GM12878 (cell line): ENCODE measurements around the gene MTA3. TPM values are rescaled to one million over a fixed set of nuclear protein-coding genes. Genes with fewer than 3 reads are reported as not detected.

Experiments used
- ATAC-seq: fragments of 200-7000 bp; cut with Tn5 transposase; 3 replicates; pipeline ENCODE4 v1.9.1; 2020; ENCODE audit warnings: mild to moderate bottlenecking, moderate library complexity
- BruUV-seq: library from RNA; stranded (reverse); fragments of 400-500 nt; replicated peaks from 2 replicates; lab custom pipeline; 2021; lab: Mats Ljungman, UMichigan
- CTCF ChIA-PET: fragments of 300-600 bp; sonication (Branson Sonifier 250); formaldehyde crosslinking; extraction: SDS; loops from one replicate; lab custom pipeline; 2021; ENCODE audit warnings: inconsistent platforms; lab: Yijun Ruan, JAX
- POLR2A ChIA-PET: fragments of 350-600 bp; formaldehyde crosslinking; extraction: SDS; loops from one replicate; lab custom pipeline; 2021; ENCODE audit warnings: inconsistent platforms; lab: Charles Lee
- RAD21 ChIA-PET: fragments of 300-600 bp; sonication (Branson Sonifier 250); formaldehyde crosslinking; loops from one replicate; lab custom pipeline; 2023; ENCODE audit warnings: antibody characterized with exemption; ENCODE audit not compliant: unreplicated experiment; lab: Charles Lee
- SMC1A ChIA-PET: fragments of 300-600 bp; sonication (Branson Sonifier 250); formaldehyde crosslinking; loops from one replicate; lab custom pipeline; 2023; ENCODE audit not compliant: unreplicated experiment, uncharacterized antibody; lab: Charles Lee
- DNase-seq: peaks from one replicate; pipeline ENCODE4 v3.0.0-alpha.2; 2011; ENCODE audit warnings: low read depth, low spot score
- FAIRE-seq: peaks from 3 replicates; lab custom pipeline; 2011; peaks lifted over from hg19 to GRCh38; lab: Jason Lieb, UNC
- H2AFZ ChIP-seq: 2 replicates; pipeline ENCODE4 v1.6.0; 2011; ENCODE audit warnings: low read depth, low read length, control low read depth; ENCODE audit not compliant: control insufficient read depth
- H3K27ac ChIP-seq: 2 replicates; pipeline ENCODE4 v1.5.1; 2011; ENCODE audit warnings: control low read depth; ENCODE audit not compliant: control insufficient read depth, insufficient read depth
- H3K27me3 ChIP-seq, 2 experiments: replicated peaks in 1 of 2; 2 replicates each; pipeline versions ENCODE4 v1.6.0 to v1.6.1; 2011; ENCODE audit warnings: low read length in 1 of 2; ENCODE audit not compliant: control insufficient read depth in 2 of 2, insufficient read depth in 2 of 2
- H3K36me3 ChIP-seq, 2 experiments: 2 replicates each; pipeline ENCODE4 v1.5.1; 2011; ENCODE audit warnings: low read length in 1 of 2; ENCODE audit not compliant: control insufficient read depth in 2 of 2, insufficient read depth in 2 of 2
- H3K4me1 ChIP-seq: 2 replicates; pipeline ENCODE4 v1.6.1; 2011; ENCODE audit warnings: mild to moderate bottlenecking, low read length, moderate library complexity, mixed read lengths; ENCODE audit not compliant: control insufficient read depth, insufficient read depth
- H3K4me2 ChIP-seq: 2 replicates; pipeline ENCODE4 v1.6.0; 2011; ENCODE audit warnings: control low read depth; ENCODE audit not compliant: control insufficient read depth, insufficient read depth
- H3K4me3 ChIP-seq: fragments of 200-600 bp; sonication (generic); 2 replicates; pipeline ENCODE4 v1.5.1; 2016
- H3K79me2 ChIP-seq: 2 replicates; pipeline ENCODE4 v1.6.0; 2011; ENCODE audit warnings: low read length; ENCODE audit not compliant: control insufficient read depth, insufficient read depth
- H3K9ac ChIP-seq: 2 replicates; pipeline ENCODE4 v1.8.0; 2011; ENCODE audit warnings: low read length, control low read depth, mixed read lengths; ENCODE audit not compliant: control insufficient read depth, insufficient read depth
- H3K9me3 ChIP-seq: replicated peaks from 3 replicates; pipeline ENCODE4 v1.5.1; 2011; ENCODE audit warnings: mild to moderate bottlenecking, low read length; ENCODE audit not compliant: control insufficient read depth, insufficient read depth
- H4K20me1 ChIP-seq: 2 replicates; pipeline ENCODE4 v1.6.0; 2011; ENCODE audit not compliant: control insufficient read depth, insufficient read depth
- CBX3 ChIP-seq: fragments of 200-600 bp; sonication (generic); IDR thresholded peaks from 2 replicates; pipeline ENCODE4 v1.6.1; 2016; ENCODE audit warnings: low read depth, borderline replicate concordance
- CHD2 ChIP-seq: IDR thresholded peaks from 2 replicates; pipeline ENCODE4 v1.6.1; 2011; ENCODE audit warnings: low read depth, low read length, improper control_type of control experiment, borderline replicate concordance
- FOXK2 ChIP-seq: fragments of 450-650 bp; IDR thresholded peaks from 2 replicates; pipeline ENCODE4 v1.6.1; 2017; ENCODE audit warnings: mild to moderate bottlenecking, moderate library complexity
- HCFC1 ChIP-seq: fragments of 150-350 bp; IDR thresholded peaks from 2 replicates; pipeline ENCODE4 v1.6.1; 2014; ENCODE audit warnings: low read length
- HDGF ChIP-seq: fragments of 450-650 bp; IDR thresholded peaks from 2 replicates; pipeline ENCODE4 v1.6.1; 2016; ENCODE audit warnings: antibody characterized with exemption
- KLF5 ChIP-seq: fragments of 450-650 bp; IDR thresholded peaks from 2 replicates; pipeline ENCODE4 v1.6.1; 2014; ENCODE audit warnings: mild to moderate bottlenecking; ENCODE audit not compliant: partially characterized antibody
- MTA2 ChIP-seq: fragments of 450-650 bp; IDR thresholded peaks from 2 replicates; pipeline ENCODE4 v1.6.1; 2016; ENCODE audit warnings: low read depth, mild to moderate bottlenecking, moderate library complexity
- MXI1 ChIP-seq: fragments of 150-350 bp; IDR thresholded peaks from 2 replicates; pipeline ENCODE4 v1.6.1; 2011; ENCODE audit warnings: low read depth, mild to moderate bottlenecking, inconsistent platforms, low read length, improper control_type of control experiment
- NR2F1 ChIP-seq: fragments of 450-650 bp; conservative IDR thresholded peaks from 2 replicates; pipeline ENCODE4 v1.6.1; 2017; ENCODE audit warnings: mild to moderate bottlenecking
- PML ChIP-seq: IDR thresholded peaks from 2 replicates; pipeline ENCODE4 v1.6.1; 2012; ENCODE audit warnings: low read length, inconsistent platforms
- RBBP5 ChIP-seq: fragments of 200-600 bp; sonication (generic); conservative IDR thresholded peaks from 2 replicates; pipeline ENCODE4 v1.6.1; 2016
- RCOR1 ChIP-seq: conservative IDR thresholded peaks from 2 replicates; pipeline ENCODE4 v1.6.1; 2012; ENCODE audit warnings: low read depth, low read length, improper control_type of control experiment
- SIX5 ChIP-seq: IDR thresholded peaks from 2 replicates; pipeline ENCODE4 v1.6.1; 2011; ENCODE audit warnings: mild to moderate bottlenecking, low read depth, low read length, moderate library complexity; ENCODE audit not compliant: severe bottlenecking
- WRNIP1 ChIP-seq: IDR thresholded peaks from 2 replicates; pipeline ENCODE4 v1.6.1; 2011; ENCODE audit warnings: low read depth, low read length, improper control_type of control experiment, borderline replicate concordance
- WGBS: methylation state at CpG from one replicate; pipeline ENCODE4 v1.1.6; 2016; ENCODE audit warnings: low lambda C conversion rate; ENCODE audit not compliant: insufficient replicate concordance, insufficient coverage; ENCODE audit errors: missing lambda C conversion rate; 5-methylcytosine and 5-hydroxymethylcytosine counted together
- in situ Hi-C: fragments of 300-500 bp; cut with MboI; formaldehyde crosslinking; loops from 9 replicates; pipeline ENCODE4 v1.14.3; 2018; ENCODE audit warnings: mixed read lengths
- intact Hi-C: fragments of 100-400 bp; cut with micrococcal nuclease; formaldehyde crosslinking; loops from one replicate; pipeline ENCODE4 v1.14.2; 2022; ENCODE audit not compliant: unreplicated experiment
- polyA plus RNA-seq, 11 experiments: library from polyadenylated mRNA; depleted of rRNA in 4 of 11; unstranded in 6 of 11; stranded (reverse) in 5 of 11; fragments of >200 nt; fragmentation: Nextera tagmentation in 4 of 11; fragmentation: Illumina TruSeq in 1 of 11; extraction: Ambion mirVana in 4 of 11; extraction: Trizol in 1 of 11; gene quantifications; 1 replicate in 1 of 11; 2 replicates in 10 of 11; pipeline versions ENCODE4 v1.2.1 to v1.2.3, GENCODE V29; 2011 to 2016; ENCODE audit warnings: inconsistent platforms in 2 of 11, missing spikeins in 2 of 11, low read depth in 1 of 11
- total RNA-seq, 4 experiments: library from RNA; depleted of rRNA in 3 of 4; stranded (reverse); fragments of >200 nt in 3 of 4; fragmentation: Illumina TruSeq in 1 of 4; extraction: Trizol in 1 of 4; gene quantifications; 2 replicates each; pipeline versions ENCODE4 v1.2.1 to v1.2.3, GENCODE V29; 2013 to 2021
- TF ChIP-seq, protein P1 (sequence below): fragments of 450-650 bp; formaldehyde crosslinking; IDR thresholded peaks from 2 replicates; pipeline ENCODE4 v1.5.0; 2022; ENCODE audit warnings: mild to moderate bottlenecking, missing genetic modification characterization
- TF ChIP-seq, protein P2 (sequence below): fragments of 450-650 bp; IDR thresholded peaks from 2 replicates; pipeline ENCODE4 v1.6.1; 2017; ENCODE audit warnings: mild to moderate bottlenecking, moderate library complexity
- TF ChIP-seq, protein P3 (sequence below): IDR thresholded peaks from 2 replicates; pipeline ENCODE4 v1.6.1; 2011; ENCODE audit warnings: low read depth, low read length, improper control_type of control experiment, borderline replicate concordance

MTA3 gene
- total and polyA plus RNA-seq, 10 of the 15 experiments (the other 5 are each of a cell fraction or from before 2014, with no cell fraction given), result 17.6 to 45.5 (median 26.5) TPM

- Histone ChIP-seq H3K9me3 (no peaks in the 10 kb centered on the region), H3K4me2 (peak overlapping the region; percentile 86), H4K20me1 (no peaks in the 10 kb centered on the region), H3K9ac (no peak overlapping the region), H2AFZ (peak overlapping the region; percentile 77; the same call in 1 of the 2 replicates), H3K4me1 (peaks cover 24% of the 10 kb centered on the region), H3K27me3 (no peaks in the 10 kb centered on the region), H3K79me2 (peaks cover 20% of the 10 kb centered on the region), H3K27ac (peak overlapping the region; percentile 72; the same call in 1 of the 2 replicates), H3K36me3 (no peaks in the 10 kb centered on the region), H3K4me3 (no peak overlapping the region)
- FAIRE-seq, result peak; percentile 62
- ChIA-PET POLR2A (interaction anchor here (0.7 to 1.1 kb wide), 5 partner anchors 30 to 229 kb away, joined by 3 to 4 read pairs (median 3); no protein-coding TSS in a partner anchor), CTCF (interaction anchor here (0.6 to 2.4 kb wide), 7 partner anchors 9 to 177 kb away, joined by 3 to 12 read pairs (median 4); no protein-coding TSS in a partner anchor), RAD21 (interaction anchor here (1.1 to 1.4 kb wide), 5 partner anchors 9 to 230 kb away, joined by 3 to 8 read pairs (median 3); no protein-coding TSS in a partner anchor), SMC1A (interaction anchor here (0.8 to 3.9 kb wide), 14 partner anchors 9 to 416 kb away, joined by 3 to 15 read pairs (median 4); no protein-coding TSS in a partner anchor)
- peak; percentile 27 for ATAC-seq
- intact Hi-C loops (loop anchor here (2.0 kb wide), 1 partner anchor 32 kb away; no protein-coding TSS in a partner anchor), in situ Hi-C loops (no loop called here)
- no TSS peak for BruUV-seq
- 2% methylated on average over 3 of the region's 3 CpGs for WGBS
- DNase-seq, result peak; percentile 57
- TF ChIP-seq WRNIP1 (no peak), HCFC1 (no peak), FOXK2 (no peak), CHD2 (no peak), CBX3 (no peak), SIX5 (no peak), HDGF (no peak), MXI1 (no peak), KLF5 (no peak), RBBP5 (no peak), NR2F1 (peak; percentile 39; the same call in 1 of the 2 replicates), MTA2 (peak; percentile 40; the same call in 1 of the 2 replicates), RCOR1 (no peak), PML (no peak)
- TF ChIP-seq, protein P1, sequence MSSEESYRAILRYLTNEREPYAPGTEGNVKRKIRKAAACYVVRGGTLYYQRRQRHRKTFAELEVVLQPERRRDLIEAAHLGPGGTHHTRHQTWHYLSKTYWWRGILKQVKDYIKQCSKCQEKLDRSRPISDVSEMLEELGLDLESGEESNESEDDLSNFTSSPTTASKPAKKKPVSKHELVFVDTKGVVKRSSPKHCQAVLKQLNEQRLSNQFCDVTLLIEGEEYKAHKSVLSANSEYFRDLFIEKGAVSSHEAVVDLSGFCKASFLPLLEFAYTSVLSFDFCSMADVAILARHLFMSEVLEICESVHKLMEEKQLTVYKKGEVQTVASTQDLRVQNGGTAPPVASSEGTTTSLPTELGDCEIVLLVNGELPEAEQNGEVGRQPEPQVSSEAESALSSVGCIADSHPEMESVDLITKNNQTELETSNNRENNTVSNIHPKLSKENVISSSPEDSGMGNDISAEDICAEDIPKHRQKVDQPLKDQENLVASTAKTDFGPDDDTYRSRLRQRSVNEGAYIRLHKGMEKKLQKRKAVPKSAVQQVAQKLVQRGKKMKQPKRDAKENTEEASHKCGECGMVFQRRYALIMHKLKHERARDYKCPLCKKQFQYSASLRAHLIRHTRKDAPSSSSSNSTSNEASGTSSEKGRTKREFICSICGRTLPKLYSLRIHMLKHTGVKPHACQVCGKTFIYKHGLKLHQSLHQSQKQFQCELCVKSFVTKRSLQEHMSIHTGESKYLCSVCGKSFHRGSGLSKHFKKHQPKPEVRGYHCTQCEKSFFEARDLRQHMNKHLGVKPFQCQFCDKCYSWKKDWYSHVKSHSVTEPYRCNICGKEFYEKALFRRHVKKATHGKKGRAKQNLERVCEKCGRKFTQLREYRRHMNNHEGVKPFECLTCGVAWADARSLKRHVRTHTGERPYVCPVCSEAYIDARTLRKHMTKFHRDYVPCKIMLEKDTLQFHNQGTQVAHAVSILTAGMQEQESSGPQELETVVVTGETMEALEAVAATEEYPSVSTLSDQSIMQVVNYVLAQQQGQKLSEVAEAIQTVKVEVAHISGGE (CRISPR knock-in tag), result no peak
- TF ChIP-seq, protein P2, sequence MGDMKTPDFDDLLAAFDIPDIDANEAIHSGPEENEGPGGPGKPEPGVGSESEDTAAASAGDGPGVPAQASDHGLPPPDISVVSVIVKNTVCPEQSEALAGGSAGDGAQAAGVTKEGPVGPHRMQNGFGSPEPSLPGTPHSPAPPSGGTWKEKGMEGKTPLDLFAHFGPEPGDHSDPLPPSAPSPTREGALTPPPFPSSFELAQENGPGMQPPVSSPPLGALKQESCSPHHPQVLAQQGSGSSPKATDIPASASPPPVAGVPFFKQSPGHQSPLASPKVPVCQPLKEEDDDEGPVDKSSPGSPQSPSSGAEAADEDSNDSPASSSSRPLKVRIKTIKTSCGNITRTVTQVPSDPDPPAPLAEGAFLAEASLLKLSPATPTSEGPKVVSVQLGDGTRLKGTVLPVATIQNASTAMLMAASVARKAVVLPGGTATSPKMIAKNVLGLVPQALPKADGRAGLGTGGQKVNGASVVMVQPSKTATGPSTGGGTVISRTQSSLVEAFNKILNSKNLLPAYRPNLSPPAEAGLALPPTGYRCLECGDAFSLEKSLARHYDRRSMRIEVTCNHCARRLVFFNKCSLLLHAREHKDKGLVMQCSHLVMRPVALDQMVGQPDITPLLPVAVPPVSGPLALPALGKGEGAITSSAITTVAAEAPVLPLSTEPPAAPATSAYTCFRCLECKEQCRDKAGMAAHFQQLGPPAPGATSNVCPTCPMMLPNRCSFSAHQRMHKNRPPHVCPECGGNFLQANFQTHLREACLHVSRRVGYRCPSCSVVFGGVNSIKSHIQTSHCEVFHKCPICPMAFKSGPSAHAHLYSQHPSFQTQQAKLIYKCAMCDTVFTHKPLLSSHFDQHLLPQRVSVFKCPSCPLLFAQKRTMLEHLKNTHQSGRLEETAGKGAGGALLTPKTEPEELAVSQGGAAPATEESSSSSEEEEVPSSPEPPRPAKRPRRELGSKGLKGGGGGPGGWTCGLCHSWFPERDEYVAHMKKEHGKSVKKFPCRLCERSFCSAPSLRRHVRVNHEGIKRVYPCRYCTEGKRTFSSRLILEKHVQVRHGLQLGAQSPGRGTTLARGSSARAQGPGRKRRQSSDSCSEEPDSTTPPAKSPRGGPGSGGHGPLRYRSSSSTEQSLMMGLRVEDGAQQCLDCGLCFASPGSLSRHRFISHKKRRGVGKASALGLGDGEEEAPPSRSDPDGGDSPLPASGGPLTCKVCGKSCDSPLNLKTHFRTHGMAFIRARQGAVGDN, result no peak
- TF ChIP-seq, protein P3, sequence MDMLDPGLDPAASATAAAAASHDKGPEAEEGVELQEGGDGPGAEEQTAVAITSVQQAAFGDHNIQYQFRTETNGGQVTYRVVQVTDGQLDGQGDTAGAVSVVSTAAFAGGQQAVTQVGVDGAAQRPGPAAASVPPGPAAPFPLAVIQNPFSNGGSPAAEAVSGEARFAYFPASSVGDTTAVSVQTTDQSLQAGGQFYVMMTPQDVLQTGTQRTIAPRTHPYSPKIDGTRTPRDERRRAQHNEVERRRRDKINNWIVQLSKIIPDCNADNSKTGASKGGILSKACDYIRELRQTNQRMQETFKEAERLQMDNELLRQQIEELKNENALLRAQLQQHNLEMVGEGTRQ, result no peak
Observed at GRCh38 chr2:42566837-42567321, 1.6 kb upstream of the MTA3 start.
